Gastroesophageal sphincter (tissue), 4 donors: ENCODE results near the gene U2AF2. TPM values are rescaled to one million over a fixed set of nuclear protein-coding genes. Genes with fewer than 3 reads are reported as not detected.

ENCODE experiments used
- ATAC-seq: fragments of 150-250 bp; one replicate; pipeline ENCODE4 v1.9.1; 2016; ENCODE audit warnings: mild to moderate bottlenecking, moderate library complexity
- H3K27ac ChIP-seq, 4 donors: fragments of 200-600 bp; sonication (generic) in 3 of 4; 1 replicate in 3 of 4; 2 replicates in 1 of 4; pipeline ENCODE4 v1.5.1; 2016 to 2019
- H3K27me3 ChIP-seq: fragments of 200-600 bp; sonication (generic); one replicate; pipeline ENCODE4 v1.5.1; 2019
- H3K36me3 ChIP-seq, 2 donors: fragments of 200-600 bp; sonication (generic); one replicate each; pipeline ENCODE4 v1.5.1; 2019; ENCODE audit warnings: control low read depth in 1 of 2
- H3K4me1 ChIP-seq, 3 donors: fragments of 200-600 bp; sonication (generic); 1 replicate in 2 of 3; 2 replicates in 1 of 3; pipeline ENCODE4 v1.5.1; 2016 to 2019; ENCODE audit warnings: control low read depth in 2 of 3
- H3K4me3 ChIP-seq, 2 donors: fragments of 200-600 bp; sonication (generic); one replicate each; pipeline ENCODE4 v1.5.1; 2019; ENCODE audit warnings: mild to moderate bottlenecking in 1 of 2, moderate library complexity in 1 of 2
- H3K9me3 ChIP-seq, 3 donors: fragments of 200-600 bp; sonication (generic); one replicate each; pipeline ENCODE4 v1.5.1; 2017 to 2019; ENCODE audit warnings: control low read depth in 2 of 3
- EP300 ChIP-seq: sonication (generic); formaldehyde crosslinking; IDR thresholded peaks from one replicate; pipeline ENCODE4 v1.6.1; 2017; ENCODE audit warnings: antibody characterized with exemption, mild to moderate bottlenecking
- POLR2A ChIP-seq, 2 donors: fragments of 450-650 bp; IDR thresholded peaks; one replicate each; pipeline ENCODE4 v1.6.1; 2017; ENCODE audit warnings: antibody characterized with exemption in 2 of 2, mild to moderate bottlenecking in 2 of 2, moderate library complexity in 1 of 2
- POLR2AphosphoS5 ChIP-seq: sonication (generic); formaldehyde crosslinking; IDR thresholded peaks from one replicate; pipeline ENCODE4 v1.6.1; 2017; ENCODE audit warnings: antibody characterized with exemption
- WGBS, 2 donors: methylation state at CpG; one replicate each; pipeline ENCODE4 v1.1.5; 2018; ENCODE audit warnings: low coverage in 1 of 2; 5-methylcytosine and 5-hydroxymethylcytosine counted together
- total RNA-seq, 4 donors: library from RNA; depleted of rRNA; stranded (reverse); fragments of >200 nt; gene quantifications; one replicate each; pipeline ENCODE4 v1.1.0, GENCODE V29; 2016
- TF ChIP-seq, protein P1 (sequence below), 4 experiments: fragments of 200-600 bp in 2 of 4; fragments of 450-650 bp in 2 of 4; sonication (generic) in 1 of 4; IDR thresholded peaks; one replicate each; pipeline ENCODE4 v1.5.1; 2017 to 2019; ENCODE audit warnings: antibody characterized with exemption in 4 of 4, mild to moderate bottlenecking in 2 of 4, moderate library complexity in 2 of 4

Gene U2AF2
- total RNA-seq, 4 donors from 2014 or later, result 68.9 to 97.9 (median 91.4) TPM

DNA sequence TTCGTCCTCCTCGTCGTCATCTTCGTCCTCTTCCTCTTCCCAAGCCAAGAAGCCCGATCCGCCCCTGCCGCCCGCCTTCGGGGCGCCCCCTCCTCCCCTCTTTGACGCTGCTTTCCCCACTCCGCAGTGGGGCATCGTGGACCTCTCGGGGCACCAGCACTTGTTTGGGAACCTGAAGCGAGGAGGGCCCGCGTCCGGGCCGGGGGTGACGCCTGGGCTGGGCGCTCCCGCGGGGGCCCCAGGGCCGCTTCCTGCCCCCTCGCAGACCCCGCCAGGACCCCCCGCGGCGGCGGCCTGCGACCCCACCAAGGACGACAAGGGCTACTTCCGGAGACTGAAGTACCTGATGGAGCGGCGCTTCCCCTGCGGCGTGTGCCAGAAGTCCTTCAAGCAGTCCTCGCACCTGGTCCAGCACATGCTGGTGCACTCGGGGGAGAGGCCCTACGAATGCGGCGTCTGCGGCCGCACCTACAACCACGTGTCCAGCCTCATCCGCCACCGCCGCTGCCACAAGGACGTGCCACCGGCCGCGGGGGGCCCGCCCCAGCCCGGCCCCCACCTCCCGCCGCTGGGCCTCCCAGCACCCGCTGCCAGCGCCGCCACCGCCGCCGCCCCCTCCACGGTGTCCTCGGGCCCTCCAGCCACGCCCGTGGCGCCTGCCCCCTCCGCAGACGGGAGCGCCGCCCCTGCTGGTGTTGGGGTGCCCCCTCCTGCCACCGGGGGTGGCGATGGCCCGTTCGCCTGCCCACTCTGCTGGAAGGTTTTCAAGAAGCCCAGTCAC lies 40.7 kb upstream of the U2AF2 start:
- H3K36me3 ChIP-seq, result peaks cover 0 to 69% of the 10 kb centered on the region in 2 donors
- peaks cover 0 to 34% (median 5%) of the 10 kb centered on the region in 3 donors for H3K4me1 ChIP-seq
- no peaks in the 10 kb centered on the region for H3K27me3 ChIP-seq
- no peaks in the 10 kb centered on the region for H3K9me3 ChIP-seq
- TF ChIP-seq POLR2AphosphoS5 (no peak), POLR2A (IDR thresholded peaks at IDR 0.05) (no peak), EP300 (no peak)
- TF ChIP-seq, protein P1, sequence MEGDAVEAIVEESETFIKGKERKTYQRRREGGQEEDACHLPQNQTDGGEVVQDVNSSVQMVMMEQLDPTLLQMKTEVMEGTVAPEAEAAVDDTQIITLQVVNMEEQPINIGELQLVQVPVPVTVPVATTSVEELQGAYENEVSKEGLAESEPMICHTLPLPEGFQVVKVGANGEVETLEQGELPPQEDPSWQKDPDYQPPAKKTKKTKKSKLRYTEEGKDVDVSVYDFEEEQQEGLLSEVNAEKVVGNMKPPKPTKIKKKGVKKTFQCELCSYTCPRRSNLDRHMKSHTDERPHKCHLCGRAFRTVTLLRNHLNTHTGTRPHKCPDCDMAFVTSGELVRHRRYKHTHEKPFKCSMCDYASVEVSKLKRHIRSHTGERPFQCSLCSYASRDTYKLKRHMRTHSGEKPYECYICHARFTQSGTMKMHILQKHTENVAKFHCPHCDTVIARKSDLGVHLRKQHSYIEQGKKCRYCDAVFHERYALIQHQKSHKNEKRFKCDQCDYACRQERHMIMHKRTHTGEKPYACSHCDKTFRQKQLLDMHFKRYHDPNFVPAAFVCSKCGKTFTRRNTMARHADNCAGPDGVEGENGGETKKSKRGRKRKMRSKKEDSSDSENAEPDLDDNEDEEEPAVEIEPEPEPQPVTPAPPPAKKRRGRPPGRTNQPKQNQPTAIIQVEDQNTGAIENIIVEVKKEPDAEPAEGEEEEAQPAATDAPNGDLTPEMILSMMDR (IDR thresholded peaks at IDR 0.05), result no peak
- H3K4me3 ChIP-seq, result no peak overlapping the region
- WGBS, 2 donors, result 92% methylated on average over 6 of the region's 75 CpGs; no CpG with 5 or more reads in 1 of the 2 donors
- ATAC-seq, result no peak
- no peak overlapping the region for H3K27ac ChIP-seq

DNA sequence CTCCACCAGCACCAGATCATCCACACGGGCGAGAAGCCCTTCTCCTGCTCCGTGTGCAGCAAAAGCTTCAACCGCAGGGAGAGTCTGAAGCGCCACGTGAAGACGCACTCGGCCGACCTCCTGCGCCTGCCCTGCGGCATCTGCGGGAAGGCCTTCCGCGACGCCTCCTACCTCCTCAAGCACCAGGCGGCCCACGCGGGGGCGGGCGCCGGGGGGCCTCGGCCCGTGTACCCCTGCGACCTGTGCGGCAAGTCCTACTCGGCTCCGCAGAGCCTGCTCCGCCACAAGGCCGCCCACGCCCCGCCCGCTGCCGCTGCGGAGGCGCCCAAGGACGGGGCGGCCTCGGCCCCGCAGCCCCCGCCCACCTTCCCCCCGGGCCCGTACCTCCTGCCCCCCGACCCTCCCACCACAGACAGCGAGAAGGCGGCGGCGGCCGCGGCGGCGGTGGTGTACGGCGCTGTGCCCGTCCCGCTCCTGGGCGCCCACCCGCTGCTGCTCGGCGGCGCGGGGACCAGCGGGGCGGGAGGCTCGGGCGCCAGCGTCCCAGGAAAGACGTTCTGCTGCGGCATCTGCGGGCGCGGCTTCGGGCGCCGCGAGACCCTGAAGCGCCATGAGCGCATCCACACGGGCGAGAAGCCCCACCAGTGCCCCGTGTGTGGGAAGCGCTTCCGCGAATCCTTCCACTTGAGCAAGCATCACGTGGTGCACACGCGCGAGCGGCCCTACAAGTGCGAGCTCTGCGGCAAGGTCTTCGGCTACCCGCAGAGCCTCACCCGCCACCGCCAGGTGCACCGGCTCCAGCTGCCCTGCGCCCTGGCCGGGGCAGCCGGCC lies 39.9 kb upstream of the U2AF2 start:
- Histone ChIP-seq H3K27ac (no peak overlapping the region), H3K4me3 (no peak overlapping the region), H3K4me1 (peaks cover 0 to 42% (median 5%) of the 10 kb centered on the region in 3 donors), H3K36me3 (peaks cover 0 to 61% of the 10 kb centered on the region in 2 donors), H3K9me3 (no peaks in the 10 kb centered on the region), H3K27me3 (no peaks in the 10 kb centered on the region)
- no CpG with 5 or more reads among the region's 98 CpGs for WGBS, 2 donors
- ATAC-seq, result no peak
- TF ChIP-seq POLR2AphosphoS5 (no peak), EP300 (no peak), POLR2A (IDR thresholded peaks at IDR 0.05) (no peak)
- TF ChIP-seq, protein P1 (IDR thresholded peaks at IDR 0.05), result no peak

DNA sequence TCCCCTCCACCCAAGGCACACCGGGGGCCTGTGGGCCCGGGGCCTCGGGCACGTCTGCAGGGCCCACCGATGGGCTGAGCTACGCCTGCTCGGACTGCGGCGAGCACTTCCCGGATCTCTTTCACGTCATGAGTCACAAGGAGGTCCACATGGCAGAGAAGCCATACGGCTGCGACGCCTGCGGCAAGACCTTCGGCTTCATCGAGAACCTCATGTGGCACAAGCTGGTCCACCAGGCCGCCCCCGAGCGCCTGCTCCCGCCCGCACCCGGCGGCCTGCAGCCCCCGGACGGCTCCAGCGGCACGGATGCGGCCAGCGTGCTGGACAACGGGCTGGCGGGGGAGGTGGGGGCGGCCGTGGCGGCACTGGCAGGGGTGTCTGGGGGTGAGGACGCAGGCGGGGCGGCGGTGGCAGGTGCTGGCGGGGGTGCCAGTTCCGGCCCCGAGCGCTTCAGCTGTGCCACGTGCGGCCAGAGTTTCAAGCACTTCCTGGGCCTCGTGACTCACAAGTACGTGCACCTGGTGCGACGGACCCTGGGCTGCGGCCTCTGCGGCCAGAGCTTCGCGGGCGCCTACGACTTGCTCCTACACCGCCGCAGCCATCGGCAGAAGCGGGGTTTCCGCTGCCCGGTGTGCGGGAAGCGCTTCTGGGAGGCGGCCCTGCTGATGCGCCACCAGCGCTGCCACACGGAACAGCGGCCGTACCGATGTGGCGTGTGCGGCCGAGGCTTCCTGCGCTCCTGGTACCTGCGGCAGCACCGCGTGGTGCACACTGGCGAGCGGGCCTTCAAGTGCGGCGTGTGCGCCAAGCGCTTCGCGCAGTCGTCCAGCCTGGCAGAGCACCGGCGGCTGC lies 39.1 kb upstream of the U2AF2 start:
- Histone ChIP-seq H3K4me1 (peaks cover 0 to 35% (median 5%) of the 10 kb centered on the region in 3 donors), H3K4me3 (no peak overlapping the region), H3K27me3 (no peaks in the 10 kb centered on the region), H3K9me3 (no peaks in the 10 kb centered on the region), H3K36me3 (peaks cover 0 to 56% of the 10 kb centered on the region in 2 donors), H3K27ac (no peak overlapping the region)
- no peak for TF ChIP-seq POLR2AphosphoS5
- TF ChIP-seq EP300, result no peak
- TF ChIP-seq, protein P1 (IDR thresholded peaks at IDR 0.05), result no peak
- no peak for TF ChIP-seq POLR2A (IDR thresholded peaks at IDR 0.05)
- no peak for ATAC-seq
- WGBS, 2 donors, result 100% methylated on average over 1 to 2 of the region's 88 CpGs

DNA sequence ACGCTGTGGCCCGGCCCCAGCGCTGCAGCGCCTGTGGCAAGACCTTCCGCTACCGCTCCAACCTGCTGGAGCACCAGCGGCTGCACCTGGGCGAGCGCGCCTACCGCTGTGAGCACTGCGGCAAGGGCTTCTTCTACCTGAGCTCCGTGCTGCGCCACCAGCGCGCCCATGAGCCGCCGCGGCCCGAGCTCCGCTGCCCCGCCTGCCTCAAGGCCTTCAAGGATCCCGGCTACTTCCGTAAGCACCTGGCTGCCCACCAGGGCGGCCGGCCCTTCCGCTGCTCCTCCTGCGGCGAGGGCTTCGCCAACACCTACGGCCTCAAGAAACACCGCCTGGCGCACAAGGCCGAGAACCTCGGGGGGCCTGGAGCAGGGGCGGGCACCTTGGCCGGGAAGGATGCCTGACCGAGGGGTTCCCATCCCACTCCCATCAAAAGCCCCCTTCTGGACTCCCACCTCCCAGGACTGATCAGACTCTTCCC lies 38.4 kb upstream of the U2AF2 start:
- H3K4me1 ChIP-seq, result peaks cover 0 to 28% (median 2%) of the 10 kb centered on the region in 3 donors
- no peak for TF ChIP-seq POLR2A (IDR thresholded peaks at IDR 0.05)
- TF ChIP-seq, protein P1 (IDR thresholded peaks at IDR 0.05), result no peak
- no peak for TF ChIP-seq EP300
- TF ChIP-seq POLR2AphosphoS5, result no peak
- whole genome bisulfite sequencing, 2 donors, result 99% methylated on average over 13 of the region's 38 CpGs; no CpG with 5 or more reads in 1 of the 2 donors
- no peaks in the 10 kb centered on the region for H3K27me3 ChIP-seq
- no peak overlapping the region for H3K4me3 ChIP-seq
- peaks cover 0 to 62% of the 10 kb centered on the region in 2 donors for H3K36me3 ChIP-seq
- H3K27ac ChIP-seq, result no peak overlapping the region
- no peaks in the 10 kb centered on the region for H3K9me3 ChIP-seq
- no peak for ATAC-seq
